ENCODE results near the gene SGPL1. TPM values are rescaled to one million over a fixed set of nuclear protein-coding genes. Genes with fewer than 3 reads are reported as not detected.

Gene SGPL1
- total RNA-seq, 4 donors from 2014 or later = 12.9 to 31.0 (median 21.3) TPM

DNA sequence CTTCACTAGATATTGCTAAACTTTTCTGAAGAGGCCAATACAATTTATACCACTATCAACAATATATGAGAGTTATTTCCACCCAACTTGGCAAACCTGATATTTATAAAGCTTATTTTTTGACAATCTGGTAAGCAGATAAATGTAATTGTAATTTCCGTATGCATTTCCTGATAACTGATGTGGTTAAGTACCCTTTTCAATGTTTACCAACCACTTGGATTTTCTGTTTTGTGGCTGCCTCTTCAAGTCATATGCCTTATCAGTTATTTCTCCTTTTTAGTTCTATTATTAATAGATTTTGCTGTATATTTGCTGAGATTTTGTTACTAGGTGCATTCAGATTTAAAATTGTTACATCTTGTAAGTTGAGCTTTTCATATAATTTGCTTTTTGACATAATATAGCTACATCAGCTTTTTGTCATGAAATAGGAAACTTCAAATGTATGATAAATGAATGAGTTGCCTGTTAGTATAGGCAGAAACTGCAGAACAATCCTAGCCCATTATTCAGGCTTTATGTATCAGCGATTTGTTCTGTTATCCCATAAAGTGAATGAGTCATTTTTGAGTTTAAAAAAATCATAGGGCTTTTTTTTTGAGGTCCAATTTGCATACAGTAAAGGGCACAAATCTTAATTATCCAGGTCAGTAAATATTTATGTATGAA, 11.5 kb downstream of the SGPL1 start:
- intact Hi-C loops (cut with DNase I) = no loop called here
- 86% methylated on average over 2 of the region's 2 CpGs for WGBS
- no peaks in the 10 kb centered on the region for H3K27me3 ChIP-seq
- no peak overlapping the region for H3K27ac ChIP-seq (replicated peaks in 1 of 4)
- peaks cover 3 to 16% (median 4%) of the 10 kb centered on the region in 4 donors for H3K4me1 ChIP-seq
- H3K9me3 ChIP-seq = no peaks in the 10 kb centered on the region
- no peak for DNase-seq (ENCODE audit: extremely low spot score)
- no peak overlapping the region for H3K4me3 ChIP-seq
- no peak for TF ChIP-seq POLR2AphosphoS5 (IDR thresholded peaks at IDR 0.05)
- H3K36me3 ChIP-seq = peaks cover 0 to 14% (median 5%) of the 10 kb centered on the region in 4 donors

DNA sequence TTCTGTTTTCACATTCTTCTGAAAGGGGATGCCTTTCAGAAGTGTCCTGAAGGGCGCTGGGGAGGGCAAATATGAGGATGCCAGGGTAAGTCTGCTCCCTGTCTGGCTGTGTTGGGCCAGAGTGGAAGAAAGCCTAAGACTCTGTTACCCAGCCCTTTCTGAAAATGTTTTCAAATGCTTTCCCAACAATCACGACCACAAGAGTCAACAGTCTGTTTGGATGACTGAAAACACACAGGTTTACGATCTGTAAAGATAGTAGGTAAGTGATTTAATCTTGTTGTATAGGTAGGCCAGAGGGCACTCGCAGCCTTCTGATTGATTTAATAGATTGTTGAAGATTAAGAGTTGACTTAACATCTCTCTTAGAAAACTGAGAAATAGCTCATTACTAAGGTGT, 13.2 kb downstream of the SGPL1 start:
- DNase-seq (ENCODE audit: extremely low spot score) = no peak
- Histone ChIP-seq H3K36me3 (peaks cover 0 to 14% (median 5%) of the 10 kb centered on the region in 4 donors), H3K4me1 (peaks cover 3 to 32% (median 14%) of the 10 kb centered on the region in 4 donors), H3K4me3 (no peak overlapping the region), H3K9me3 (no peaks in the 10 kb centered on the region), H3K27me3 (no peaks in the 10 kb centered on the region), H3K27ac (replicated peaks in 1 of 4) (no peak overlapping the region)
- intact Hi-C loops (cut with DNase I) = no loop called here
- WGBS = 93% methylated on average over 4 of the region's 4 CpGs
- TF ChIP-seq, protein P1, sequence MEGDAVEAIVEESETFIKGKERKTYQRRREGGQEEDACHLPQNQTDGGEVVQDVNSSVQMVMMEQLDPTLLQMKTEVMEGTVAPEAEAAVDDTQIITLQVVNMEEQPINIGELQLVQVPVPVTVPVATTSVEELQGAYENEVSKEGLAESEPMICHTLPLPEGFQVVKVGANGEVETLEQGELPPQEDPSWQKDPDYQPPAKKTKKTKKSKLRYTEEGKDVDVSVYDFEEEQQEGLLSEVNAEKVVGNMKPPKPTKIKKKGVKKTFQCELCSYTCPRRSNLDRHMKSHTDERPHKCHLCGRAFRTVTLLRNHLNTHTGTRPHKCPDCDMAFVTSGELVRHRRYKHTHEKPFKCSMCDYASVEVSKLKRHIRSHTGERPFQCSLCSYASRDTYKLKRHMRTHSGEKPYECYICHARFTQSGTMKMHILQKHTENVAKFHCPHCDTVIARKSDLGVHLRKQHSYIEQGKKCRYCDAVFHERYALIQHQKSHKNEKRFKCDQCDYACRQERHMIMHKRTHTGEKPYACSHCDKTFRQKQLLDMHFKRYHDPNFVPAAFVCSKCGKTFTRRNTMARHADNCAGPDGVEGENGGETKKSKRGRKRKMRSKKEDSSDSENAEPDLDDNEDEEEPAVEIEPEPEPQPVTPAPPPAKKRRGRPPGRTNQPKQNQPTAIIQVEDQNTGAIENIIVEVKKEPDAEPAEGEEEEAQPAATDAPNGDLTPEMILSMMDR (IDR thresholded peaks at IDR 0.05) = no peak
- no peak for TF ChIP-seq EP300 (IDR thresholded peaks at IDR 0.05)
- no peak for TF ChIP-seq POLR2AphosphoS5 (IDR thresholded peaks at IDR 0.05)
- TF ChIP-seq POLR2A (IDR thresholded peaks at IDR 0.05; ENCODE audit: low read depth) = no peak

DNA sequence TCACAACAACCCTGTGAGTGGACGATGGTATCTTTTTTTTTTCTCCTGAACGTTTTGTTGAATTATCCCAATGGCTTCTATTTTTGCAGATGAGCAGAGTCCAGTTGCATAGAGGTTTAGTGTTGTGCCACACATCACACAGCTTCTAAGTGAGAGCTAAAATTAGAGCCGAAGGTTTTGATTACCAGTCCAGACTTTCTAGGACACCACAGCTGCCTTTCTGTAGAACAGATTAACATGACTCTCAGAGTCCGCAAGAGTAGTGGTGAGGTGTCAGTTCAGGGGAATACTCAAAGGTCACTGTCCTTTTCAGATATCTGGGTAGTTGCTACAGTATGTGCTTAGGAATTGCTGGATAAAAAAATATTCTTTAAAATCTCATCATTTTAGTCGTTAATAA, 13.8 kb downstream of the SGPL1 start:
- TF ChIP-seq, protein P1 (IDR thresholded peaks at IDR 0.05) = no peak
- TF ChIP-seq POLR2AphosphoS5 (IDR thresholded peaks at IDR 0.05) (no peak), POLR2A (IDR thresholded peaks at IDR 0.05; ENCODE audit: low read depth) (no peak), EP300 (IDR thresholded peaks at IDR 0.05) (no peak)
- intact Hi-C loops (cut with DNase I) = no loop called here
- no peaks in the 10 kb centered on the region for H3K9me3 ChIP-seq
- peaks cover 5 to 38% (median 14%) of the 10 kb centered on the region in 4 donors for H3K4me1 ChIP-seq
- DNase-seq (ENCODE audit: extremely low spot score) = no peak
- no peak overlapping the region for H3K27ac ChIP-seq (replicated peaks in 1 of 4)
- H3K36me3 ChIP-seq = peaks cover 0 to 14% (median 5%) of the 10 kb centered on the region in 4 donors
- WGBS = 58% methylated on average over 5 of the region's 5 CpGs
- no peak overlapping the region for H3K4me3 ChIP-seq
- no peaks in the 10 kb centered on the region for H3K27me3 ChIP-seq

DNA sequence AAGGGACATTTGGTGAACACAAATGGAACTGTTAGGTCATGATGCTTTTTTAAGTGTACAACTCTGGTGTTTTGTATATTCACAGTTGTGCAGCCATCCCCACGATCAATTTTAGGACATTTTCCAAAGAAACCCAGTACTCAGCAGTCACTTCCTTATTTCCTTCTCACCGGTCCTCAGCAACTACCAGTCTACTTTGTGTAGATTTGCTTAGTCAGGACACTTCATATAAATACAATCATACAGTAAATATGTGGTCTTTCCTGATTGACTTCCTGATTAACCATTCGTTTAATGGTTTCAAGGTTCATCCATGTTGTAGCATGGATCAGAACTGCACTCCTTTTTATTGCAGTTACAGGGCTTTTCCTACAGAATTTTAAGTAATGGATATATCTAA, 14.4 kb downstream of the SGPL1 start:
- 60% methylated on average over 3 of the region's 3 CpGs for WGBS
- H3K27ac ChIP-seq (replicated peaks in 1 of 4) = no peak overlapping the region
- intact Hi-C loops (cut with DNase I) = no loop called here
- TF ChIP-seq EP300 (IDR thresholded peaks at IDR 0.05) (no peak), POLR2A (IDR thresholded peaks at IDR 0.05; ENCODE audit: low read depth) (no peak), POLR2AphosphoS5 (IDR thresholded peaks at IDR 0.05) (no peak)
- TF ChIP-seq, protein P1 (IDR thresholded peaks at IDR 0.05) = no peak
- no peaks in the 10 kb centered on the region for H3K27me3 ChIP-seq
- no peak for DNase-seq (ENCODE audit: extremely low spot score)
- H3K4me1 ChIP-seq = peaks cover 10 to 41% (median 14%) of the 10 kb centered on the region in 4 donors
- no peaks in the 10 kb centered on the region for H3K9me3 ChIP-seq
- no peak overlapping the region for H3K4me3 ChIP-seq
- peaks cover 0 to 11% (median 5%) of the 10 kb centered on the region in 4 donors for H3K36me3 ChIP-seq

DNA sequence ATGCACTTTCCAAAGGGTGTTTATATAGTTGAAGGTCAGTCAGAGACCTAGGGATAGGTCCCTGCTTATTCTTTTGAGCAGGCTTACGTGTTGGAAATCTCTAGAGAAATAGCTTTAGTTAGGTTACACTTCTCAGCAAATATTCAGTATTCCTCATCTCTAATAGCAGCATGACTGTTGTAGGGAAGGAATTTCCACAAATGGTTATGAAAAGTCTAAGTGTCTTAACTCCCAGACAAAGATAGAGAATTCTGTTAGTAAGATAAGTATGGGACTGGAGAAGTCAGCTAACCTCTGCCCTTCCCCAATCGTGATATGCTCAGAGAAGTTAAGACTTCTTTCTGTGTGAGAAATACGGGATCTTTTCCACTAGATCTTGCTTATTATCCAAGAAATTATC, 16.5 kb downstream of the SGPL1 start:
- WGBS = 77% methylated on average over 3 of the region's 3 CpGs
- intact Hi-C loops (cut with DNase I) = no loop called here
- Histone ChIP-seq H3K36me3 (peaks cover 0 to 5% (median 0%) of the 10 kb centered on the region in 4 donors), H3K4me3 (no peak overlapping the region), H3K27me3 (no peaks in the 10 kb centered on the region), H3K27ac (replicated peaks in 1 of 4) (no peak overlapping the region), H3K9me3 (no peaks in the 10 kb centered on the region), H3K4me1 (peaks cover 10 to 47% (median 19%) of the 10 kb centered on the region in 4 donors)
- TF ChIP-seq POLR2A (IDR thresholded peaks at IDR 0.05; ENCODE audit: low read depth) = no peak
- no peak for TF ChIP-seq POLR2AphosphoS5 (IDR thresholded peaks at IDR 0.05)
- TF ChIP-seq EP300 (IDR thresholded peaks at IDR 0.05) = no peak
- TF ChIP-seq, protein P1 (IDR thresholded peaks at IDR 0.05) = no peak
- DNase-seq (ENCODE audit: extremely low spot score) = no peak

All from esophagus muscularis mucosa (tissue), 4 donors.